OCI-LY3 (cell line): ENCODE data around the gene RMP24.

Experiments
- EZH2phosphoT487 ChIP-seq: fragments of 200-600 bp; shearing (Covaris generic); IDR thresholded peaks from 2 replicates; pipeline ENCODE4 v1.6.1; 2018; ENCODE audit warnings: antibody characterized with exemption, mixed run types, low read depth
- TF ChIP-seq, protein P1 (sequence below): fragments of 200-600, 300-600 bp; sonication (generic); IDR thresholded peaks from 2 replicates; pipeline ENCODE4 v1.5.1; 2014; ENCODE audit warnings: antibody characterized with exemption, low read length, low read depth

DNA sequence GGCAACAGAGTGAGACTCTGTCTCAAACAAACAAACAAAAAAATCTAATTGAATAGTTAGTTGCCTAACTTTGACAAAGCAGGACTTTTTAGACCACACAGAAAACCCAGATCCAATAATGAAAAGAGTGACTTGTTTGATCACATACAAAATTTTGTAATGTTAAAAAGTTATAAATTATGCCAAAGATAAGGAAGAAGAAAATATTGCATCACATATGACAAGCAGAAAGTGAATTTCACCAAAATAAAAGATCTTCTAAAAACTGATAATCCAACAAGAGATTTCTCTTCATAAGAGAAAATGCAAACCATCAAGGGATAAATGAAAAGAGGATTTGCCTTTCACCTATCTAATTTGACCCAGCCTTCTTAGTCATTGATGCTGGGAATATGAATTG, 2.8 kb upstream of the RMP24 start:
- TF ChIP-seq, protein P1, sequence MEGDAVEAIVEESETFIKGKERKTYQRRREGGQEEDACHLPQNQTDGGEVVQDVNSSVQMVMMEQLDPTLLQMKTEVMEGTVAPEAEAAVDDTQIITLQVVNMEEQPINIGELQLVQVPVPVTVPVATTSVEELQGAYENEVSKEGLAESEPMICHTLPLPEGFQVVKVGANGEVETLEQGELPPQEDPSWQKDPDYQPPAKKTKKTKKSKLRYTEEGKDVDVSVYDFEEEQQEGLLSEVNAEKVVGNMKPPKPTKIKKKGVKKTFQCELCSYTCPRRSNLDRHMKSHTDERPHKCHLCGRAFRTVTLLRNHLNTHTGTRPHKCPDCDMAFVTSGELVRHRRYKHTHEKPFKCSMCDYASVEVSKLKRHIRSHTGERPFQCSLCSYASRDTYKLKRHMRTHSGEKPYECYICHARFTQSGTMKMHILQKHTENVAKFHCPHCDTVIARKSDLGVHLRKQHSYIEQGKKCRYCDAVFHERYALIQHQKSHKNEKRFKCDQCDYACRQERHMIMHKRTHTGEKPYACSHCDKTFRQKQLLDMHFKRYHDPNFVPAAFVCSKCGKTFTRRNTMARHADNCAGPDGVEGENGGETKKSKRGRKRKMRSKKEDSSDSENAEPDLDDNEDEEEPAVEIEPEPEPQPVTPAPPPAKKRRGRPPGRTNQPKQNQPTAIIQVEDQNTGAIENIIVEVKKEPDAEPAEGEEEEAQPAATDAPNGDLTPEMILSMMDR: no peak
- TF ChIP-seq EZH2phosphoT487: no peak
